Neural progenitor cell (in vitro differentiated cells): Measurements from ENCODE around the gene PIK3CD. TPM values are rescaled to one million over a fixed set of nuclear protein-coding genes. Genes with fewer than 3 reads are reported as not detected.

ENCODE experiments used
- DNase-seq: peaks from one replicate; pipeline ENCODE4 v3.0.0-alpha.2; 2016; ENCODE audit warnings: low spot score
- H2AFZ ChIP-seq: fragments of 200-600 bp; sonication (generic); replicated peaks from 2 replicates; pipeline ENCODE4 v1.6.1; 2016; ENCODE audit warnings: antibody characterized with exemption
- H3F3A ChIP-seq: fragments of 200-600 bp; sonication (generic); 2 replicates; pipeline ENCODE4 v1.6.1; 2016; ENCODE audit warnings: antibody characterized with exemption, low read depth
- H3K27ac ChIP-seq: fragments of 200-600 bp; sonication (generic); 2 replicates; pipeline ENCODE4 v1.5.1; 2016; ENCODE audit warnings: mild to moderate bottlenecking
- H3K27me3 ChIP-seq: fragments of 200-600 bp; sonication (generic); 2 replicates; pipeline ENCODE4 v1.6.1; 2016; ENCODE audit warnings: mild to moderate bottlenecking, moderate library complexity
- H3K36me3 ChIP-seq: fragments of 200-600 bp; sonication (generic); 2 replicates; pipeline ENCODE4 v1.5.1; 2016
- H3K4me1 ChIP-seq: fragments of 200-600 bp; sonication (generic); 2 replicates; pipeline ENCODE4 v1.6.1; 2016; ENCODE audit warnings: mixed run types
- H3K4me2 ChIP-seq: fragments of 200-600 bp; sonication (generic); 2 replicates; pipeline ENCODE4 v1.6.1; 2016
- H3K4me3 ChIP-seq: fragments of 200-600 bp; sonication (generic); 2 replicates; pipeline ENCODE4 v1.5.1; 2016
- H3K79me2 ChIP-seq: fragments of 200-600 bp; sonication (generic); 2 replicates; pipeline ENCODE4 v1.6.1; 2016; ENCODE audit warnings: low read depth
- H3K9ac ChIP-seq: fragments of 200-600 bp; sonication (generic); 2 replicates; pipeline ENCODE4 v1.6.1; 2016
- H3K9me3 ChIP-seq: fragments of 200-600 bp; sonication (generic); 2 replicates; pipeline ENCODE4 v1.5.1; 2016; ENCODE audit warnings: low read depth
- H4K20me1 ChIP-seq: fragments of 200-600 bp; sonication (generic); 2 replicates; pipeline ENCODE4 v1.6.1; 2016; ENCODE audit warnings: low read depth
- H3K27ac Mint-ChIP-seq: 3 replicates; pipeline ENCODE4 v1.8.0; 2021; ENCODE audit warnings: mixed read lengths
- H3K27me3 Mint-ChIP-seq: 2 replicates; pipeline ENCODE4 v1.8.0; 2022; ENCODE audit warnings: low read depth, mild to moderate bottlenecking, inconsistent platforms, moderate library complexity, mixed read lengths; ENCODE audit not compliant: insufficient read depth
- H3K36me3 Mint-ChIP-seq: 3 replicates; pipeline ENCODE4 v1.8.0; 2021; ENCODE audit warnings: mixed read lengths
- H3K4me1 Mint-ChIP-seq: 3 replicates; pipeline ENCODE4 v1.8.0; 2021; ENCODE audit warnings: mixed read lengths
- H3K4me3 Mint-ChIP-seq: 3 replicates; pipeline ENCODE4 v1.8.0; 2021; ENCODE audit warnings: mild to moderate bottlenecking, moderate library complexity, mixed read lengths
- H3K9me3 Mint-ChIP-seq: 3 replicates; pipeline ENCODE4 v1.8.0; 2020; ENCODE audit warnings: mixed read lengths
- CTCF ChIP-seq: fragments of 200-600 bp; sonication (generic); IDR thresholded peaks from 2 replicates; pipeline ENCODE4 v1.5.1; 2017; ENCODE audit warnings: antibody characterized with exemption, mild to moderate bottlenecking
- EZH2 ChIP-seq: fragments of 200-600 bp; sonication (generic); IDR thresholded peaks from 2 replicates; pipeline ENCODE4 v1.6.1; 2017; ENCODE audit warnings: antibody characterized with exemption, mild to moderate bottlenecking, moderate library complexity
- EZH2phosphoT487 ChIP-seq: fragments of 200-600 bp; sonication (generic); IDR thresholded peaks from 2 replicates; pipeline ENCODE4 v1.6.1; 2017; ENCODE audit warnings: antibody characterized with exemption
- total RNA-seq: library from RNA; depleted of rRNA; stranded (reverse); fragments of >200 nt; gene quantifications from 2 replicates; pipeline ENCODE4 v1.2.3, GENCODE V29; 2015; ENCODE audit warnings: low replicate concordance

Gene PIK3CD
- total RNA-seq, 1 donor from 2014 or later = 5.0 TPM

GRCh38 chr1:9718006-9718680, 66.6 kb downstream of the PIK3CD start:
- Mint-ChIP-seq H3K4me1 (peaks cover 8% of the 10 kb centered on the region), H3K4me3 (no peak overlapping the region), H3K9me3 (no peaks in the 10 kb centered on the region), H3K36me3 (no peaks in the 10 kb centered on the region), H3K27ac (no peak overlapping the region), H3K27me3 (peaks cover 2% of the 10 kb centered on the region)
- no peak for TF ChIP-seq CTCF
- no peak for TF ChIP-seq EZH2phosphoT487
- TF ChIP-seq EZH2 = no peak
- no peak overlapping the region for H3K4me2 ChIP-seq
- DNase-seq = no peak
- no peaks in the 10 kb centered on the region for H3K27me3 ChIP-seq
- no peak overlapping the region for H3K27ac ChIP-seq
- H3K79me2 ChIP-seq = no peaks in the 10 kb centered on the region
- no peak overlapping the region for H3K4me3 ChIP-seq
- no peak overlapping the region for H2AFZ ChIP-seq
- no peaks in the 10 kb centered on the region for H4K20me1 ChIP-seq
- no peak overlapping the region for H3K9ac ChIP-seq
- no peaks in the 10 kb centered on the region for H3K9me3 ChIP-seq
- no peaks in the 10 kb centered on the region for H3K36me3 ChIP-seq
- H3F3A ChIP-seq = peaks cover 6% of the 10 kb centered on the region
- no peaks in the 10 kb centered on the region for H3K4me1 ChIP-seq

GRCh38 chr1:9719978-9720722, 68.6 kb downstream of the PIK3CD start:
- H3K9me3 ChIP-seq = no peaks in the 10 kb centered on the region
- Mint-ChIP-seq H3K4me1 (peaks cover 8% of the 10 kb centered on the region), H3K4me3 (no peak overlapping the region), H3K36me3 (peaks cover 2% of the 10 kb centered on the region), H3K27ac (no peak overlapping the region), H3K27me3 (peaks cover 2% of the 10 kb centered on the region), H3K9me3 (peaks cover 5% of the 10 kb centered on the region)
- H3K4me1 ChIP-seq = no peaks in the 10 kb centered on the region
- H4K20me1 ChIP-seq = no peaks in the 10 kb centered on the region
- no peak overlapping the region for H3K4me3 ChIP-seq
- H3K36me3 ChIP-seq = no peaks in the 10 kb centered on the region
- no peak overlapping the region for H2AFZ ChIP-seq
- no peaks in the 10 kb centered on the region for H3K79me2 ChIP-seq
- H3K27ac ChIP-seq = no peak overlapping the region
- H3K27me3 ChIP-seq = no peaks in the 10 kb centered on the region
- H3K9ac ChIP-seq = no peak overlapping the region
- TF ChIP-seq EZH2 (no peak), CTCF (peak; percentile 32), EZH2phosphoT487 (no peak)
- DNase-seq = peak; percentile 31
- H3F3A ChIP-seq = no peaks in the 10 kb centered on the region
- no peak overlapping the region for H3K4me2 ChIP-seq

- H3K9me3 ChIP-seq = no peaks in the 10 kb centered on the region
- H3K27me3 ChIP-seq = no peaks in the 10 kb centered on the region
- peaks cover 2% of the 10 kb centered on the region for H3K36me3 Mint-ChIP-seq
- no peak overlapping the region for H3K4me2 ChIP-seq
- no peaks in the 10 kb centered on the region for H3K36me3 ChIP-seq
- no peak for DNase-seq
- no peaks in the 10 kb centered on the region for H3K4me1 ChIP-seq
- H3K4me3 ChIP-seq = no peak overlapping the region
- no peak overlapping the region for H3K4me3 Mint-ChIP-seq
- H3K27me3 Mint-ChIP-seq = peaks cover 2% of the 10 kb centered on the region
- H4K20me1 ChIP-seq = no peaks in the 10 kb centered on the region
- H2AFZ ChIP-seq = no peak overlapping the region
- no peak overlapping the region for H3K9ac ChIP-seq
- H3F3A ChIP-seq = no peaks in the 10 kb centered on the region
- no peak overlapping the region for H3K27ac Mint-ChIP-seq
- H3K4me1 Mint-ChIP-seq = peaks cover 8% of the 10 kb centered on the region
- H3K27ac ChIP-seq = no peak overlapping the region
- H3K9me3 Mint-ChIP-seq = peaks cover 5% of the 10 kb centered on the region
- TF ChIP-seq EZH2phosphoT487 (no peak), CTCF (no peak), EZH2 (no peak)
- H3K79me2 ChIP-seq = no peaks in the 10 kb centered on the region
Measured at GRCh38 chr1:9720785-9721605, 69.5 kb downstream of the PIK3CD start.
